GM21515 (cell line): ENCODE data around the gene HS6ST2.

ENCODE experiments used
- ATAC-seq: cut with Tn5 transposase; IDR thresholded peaks from one replicate; pipeline ENCODE4 v1.9.1; 2021; ENCODE audit not compliant: unreplicated experiment

HS6ST2 gene

DNA sequence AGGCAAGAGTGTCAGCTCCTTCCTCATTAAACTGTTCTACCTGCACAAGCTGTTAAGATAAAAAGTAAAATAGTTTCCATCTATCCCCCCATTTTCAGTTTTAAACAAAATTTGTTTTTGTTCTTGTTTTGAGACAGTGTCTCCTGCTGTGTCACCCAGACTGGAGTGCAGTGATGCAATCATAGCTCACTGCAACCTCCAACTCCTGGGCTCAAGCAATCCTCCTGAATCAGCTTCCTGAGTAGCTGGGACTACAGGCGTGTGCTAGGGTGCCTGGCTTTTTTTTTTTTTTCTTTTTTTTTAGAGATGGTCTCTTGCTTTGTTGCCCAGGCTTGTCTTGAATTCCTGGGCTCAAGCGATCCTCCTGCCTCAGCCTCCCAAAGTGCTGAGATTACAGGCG is 105.4 kb downstream of the HS6ST2 start:
- ATAC-seq, result no peak

DNA sequence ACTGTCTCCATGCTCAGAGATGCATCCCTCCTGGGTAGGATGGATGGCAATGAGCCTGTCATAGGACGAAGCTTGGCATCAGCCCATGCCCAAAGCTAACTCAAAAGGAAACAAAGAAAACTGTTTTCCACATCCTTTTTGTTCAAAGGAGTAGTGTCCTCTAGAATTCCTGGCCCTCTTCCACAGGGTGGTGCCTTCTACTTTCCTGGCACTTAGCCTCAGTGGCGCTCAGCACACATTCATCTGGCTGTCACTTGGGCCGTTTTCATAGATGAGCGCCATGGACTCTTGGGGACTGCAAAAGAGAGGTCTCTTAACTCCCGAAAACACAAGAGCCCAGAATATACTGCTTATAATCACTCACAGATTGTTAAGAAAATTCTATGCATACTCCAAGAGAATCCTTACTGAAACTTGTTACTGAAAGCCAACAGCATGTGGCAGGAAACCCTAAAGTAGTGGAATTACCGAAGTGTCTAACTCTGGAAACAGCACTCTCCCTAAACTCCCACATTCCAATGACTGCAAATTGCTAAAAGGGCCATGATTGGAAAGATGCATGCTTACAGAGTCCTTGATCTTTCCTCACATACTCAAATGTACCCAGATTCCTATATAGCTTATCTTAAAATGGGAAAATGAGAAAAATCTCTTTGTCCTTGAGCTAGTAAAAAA is 110.0 kb downstream of the HS6ST2 start:
- ATAC-seq, result no peak

DNA sequence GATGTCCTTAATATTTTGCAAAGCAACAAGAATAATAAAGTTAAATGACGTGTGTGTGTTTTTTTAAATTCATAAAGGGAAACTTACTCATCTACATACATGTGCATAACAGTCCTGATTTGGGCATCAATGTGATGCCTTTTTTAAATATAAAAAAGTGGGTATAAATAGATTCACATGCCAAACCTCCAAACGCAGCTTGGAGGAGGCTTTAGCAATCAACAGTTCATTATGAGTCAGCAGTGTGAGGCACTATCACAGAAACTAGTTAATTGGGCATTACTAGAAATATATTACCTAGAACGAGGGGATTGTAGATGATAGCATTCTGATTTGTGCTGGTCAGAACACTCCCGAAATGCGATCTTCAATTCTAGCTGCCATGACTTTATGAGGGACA is 115.1 kb downstream of the HS6ST2 start:
- ATAC-seq, result no peak

DNA sequence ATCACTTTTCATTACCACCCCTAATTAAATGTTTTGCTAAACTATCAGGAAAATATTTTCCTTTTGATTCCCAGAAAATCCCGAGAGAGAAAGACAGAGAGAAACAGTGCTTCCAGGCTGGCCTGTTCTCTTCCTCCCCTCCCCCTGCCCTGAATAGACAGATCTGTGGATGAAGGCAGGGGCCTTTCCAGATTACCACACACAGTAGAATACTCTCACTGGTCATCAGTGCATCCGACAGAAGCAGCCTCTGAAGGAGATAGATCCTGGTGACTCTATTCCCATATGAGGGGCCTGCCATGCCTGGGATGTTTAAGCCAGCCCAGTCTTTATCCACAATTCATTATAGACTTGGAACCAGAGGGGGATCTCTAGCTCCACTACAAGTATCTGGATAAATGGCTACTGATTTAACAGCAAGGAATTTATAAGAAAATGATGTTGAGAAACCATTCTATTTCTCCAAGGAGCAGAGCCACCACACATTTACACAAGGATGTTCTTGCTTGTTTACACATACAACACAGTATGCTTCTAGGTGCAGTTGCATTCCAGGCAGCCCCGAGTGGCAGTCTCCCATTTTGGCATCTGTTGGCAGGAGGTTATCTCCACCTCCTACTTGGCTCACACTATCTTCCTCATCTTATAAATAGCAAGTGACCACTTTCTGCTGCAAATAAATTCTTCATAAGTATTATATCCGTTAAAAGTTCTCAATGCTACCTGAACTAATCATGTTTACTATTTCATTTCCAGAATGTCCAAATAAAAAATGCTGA is 115.8 kb downstream of the HS6ST2 start:
- ATAC-seq, result no peak

DNA sequence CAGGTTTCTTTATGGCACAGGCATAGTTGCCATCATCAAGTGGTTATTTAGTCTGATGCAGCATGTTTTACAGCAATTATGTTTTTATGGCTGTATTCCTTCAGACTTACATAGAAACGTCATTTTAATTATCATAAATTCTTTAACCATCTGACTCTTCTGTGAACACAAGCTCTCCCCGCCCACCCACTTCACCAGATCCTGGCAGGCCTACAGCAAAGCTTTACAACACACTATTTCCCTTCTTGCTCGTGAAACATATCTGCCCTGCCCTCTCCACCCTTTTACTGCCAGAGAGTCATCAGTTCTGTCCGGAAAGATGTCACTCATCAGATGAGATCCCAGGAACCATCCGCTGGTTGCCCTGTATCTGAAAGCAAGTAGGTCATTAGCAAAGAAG is 120.5 kb downstream of the HS6ST2 start:
- no peak for ATAC-seq

DNA sequence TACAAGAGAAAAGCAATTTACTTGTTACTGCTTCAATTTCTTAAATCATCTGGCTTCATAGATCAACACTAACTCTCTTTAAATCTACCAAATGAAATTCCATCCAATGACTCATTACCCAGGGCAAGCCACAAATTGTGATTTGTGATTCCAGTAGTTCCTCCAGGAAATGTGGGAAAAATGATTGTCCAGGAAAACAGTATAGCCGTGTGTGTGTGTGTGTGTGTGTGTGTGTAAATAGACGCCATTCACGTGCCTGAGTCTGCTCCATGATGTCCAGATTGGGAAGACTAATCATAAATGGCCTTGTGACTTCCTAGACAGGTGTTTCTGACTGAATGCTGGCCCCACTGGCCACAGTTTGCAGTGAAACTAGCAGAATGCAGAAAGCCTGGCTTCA is 121.3 kb downstream of the HS6ST2 start:
- ATAC-seq, result no peak

DNA sequence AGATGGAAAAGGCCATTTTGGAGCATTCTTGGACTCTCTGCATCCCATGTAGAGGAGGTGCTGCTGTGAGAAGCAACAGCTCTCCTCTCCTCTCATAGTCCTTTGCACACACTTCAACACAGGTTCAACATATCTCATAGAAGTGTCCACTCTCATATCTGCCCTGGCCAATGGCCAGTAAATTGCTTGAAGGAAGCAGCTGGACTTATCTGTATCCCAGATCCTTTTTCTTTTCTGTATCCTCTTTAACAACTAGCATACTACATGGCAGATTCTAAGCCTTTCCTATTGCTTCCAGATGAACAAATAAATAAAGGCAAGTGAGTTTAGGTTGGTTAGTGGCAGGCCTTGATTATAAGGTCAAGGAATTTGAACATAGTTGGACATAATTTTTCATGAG is 122.0 kb downstream of the HS6ST2 start:
- ATAC-seq, result no peak

DNA sequence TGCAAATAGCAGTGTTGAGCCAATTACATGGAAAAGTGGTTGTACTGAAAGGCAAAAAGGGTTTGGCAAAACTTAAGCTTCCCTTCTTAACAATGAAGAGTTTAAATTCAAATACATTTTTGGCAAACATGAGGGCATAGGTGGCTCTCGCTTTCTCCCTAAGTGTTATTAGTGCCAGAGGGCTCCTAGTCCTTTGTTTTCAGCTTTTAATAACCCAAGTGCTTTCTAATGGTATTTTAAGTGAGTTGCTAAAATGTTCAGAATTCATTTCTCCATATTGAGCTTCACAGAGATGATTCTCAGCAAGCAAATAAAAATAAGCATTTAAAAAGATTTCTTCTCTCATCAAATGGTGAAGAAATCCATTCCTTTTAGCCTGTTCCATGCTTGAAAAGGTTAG is 123.7 kb downstream of the HS6ST2 start:
- ATAC-seq, result no peak

DNA sequence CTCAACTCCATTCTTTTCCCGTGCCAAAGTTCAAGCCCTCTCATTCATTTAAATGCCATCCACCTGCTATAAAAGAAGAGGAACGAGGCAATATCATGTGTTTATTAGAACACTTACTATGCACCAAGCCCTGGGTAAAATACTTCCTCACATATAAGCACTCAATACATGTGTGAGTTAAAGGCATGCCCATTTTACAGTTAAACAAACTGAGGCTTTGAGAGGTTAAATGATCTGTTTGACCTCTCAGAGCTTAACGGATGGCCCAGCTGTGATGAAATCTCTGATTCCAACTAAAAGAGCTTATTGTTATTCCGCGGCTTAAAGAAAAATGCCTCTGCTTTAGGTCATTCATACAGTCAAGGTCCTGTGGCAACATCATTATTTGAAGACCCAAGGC is 124.3 kb downstream of the HS6ST2 start:
- no peak for ATAC-seq

DNA sequence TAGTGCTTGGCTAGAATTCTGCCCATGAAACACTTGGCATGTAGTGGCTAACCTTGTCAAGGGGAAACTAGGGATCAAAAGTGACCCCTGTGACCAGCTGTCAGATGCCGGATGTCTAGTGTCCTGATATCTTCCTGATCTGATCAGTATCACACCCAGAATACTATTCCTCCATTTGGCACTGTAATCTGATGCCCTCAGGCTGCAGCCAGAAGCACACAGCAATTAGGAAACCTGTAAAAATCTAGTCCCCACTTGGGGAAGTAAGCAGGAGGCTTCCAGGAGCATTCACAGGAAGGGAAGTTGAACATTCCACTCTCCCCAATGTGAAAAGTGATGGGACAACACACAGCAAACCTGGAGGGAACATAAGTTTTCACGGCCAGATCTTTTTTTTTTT is 125.1 kb downstream of the HS6ST2 start:
- no peak for ATAC-seq

DNA sequence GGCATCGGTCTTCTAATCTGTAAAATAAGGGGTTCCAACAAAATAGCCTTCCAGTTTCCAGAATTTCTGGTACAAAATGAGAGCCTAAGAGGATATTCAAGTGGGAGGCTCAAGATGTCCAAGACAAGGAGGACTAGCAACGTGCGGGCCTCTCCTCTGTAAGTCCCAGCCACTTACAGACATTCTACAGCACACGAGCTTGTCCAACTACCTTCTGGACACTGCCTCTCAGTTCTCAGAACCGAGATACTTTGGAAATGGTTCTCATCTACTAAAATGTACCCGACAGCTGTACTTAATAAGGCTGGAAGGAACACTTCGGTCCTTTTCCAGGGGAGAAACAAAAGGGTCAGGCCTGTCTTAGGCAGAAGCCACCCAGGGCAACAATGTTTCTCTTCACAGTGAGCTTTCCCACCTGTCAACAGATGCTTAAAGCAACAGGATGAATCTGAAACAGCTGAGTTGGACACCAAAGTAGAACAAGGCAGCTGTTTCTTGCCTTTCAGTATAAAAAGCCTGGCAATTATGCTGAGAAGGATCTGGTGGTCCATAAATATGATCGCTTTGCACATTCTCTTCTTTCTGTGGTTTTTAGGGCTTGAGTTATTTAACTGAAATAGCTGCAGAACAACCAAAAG is 127.0 kb downstream of the HS6ST2 start:
- no peak for ATAC-seq

DNA sequence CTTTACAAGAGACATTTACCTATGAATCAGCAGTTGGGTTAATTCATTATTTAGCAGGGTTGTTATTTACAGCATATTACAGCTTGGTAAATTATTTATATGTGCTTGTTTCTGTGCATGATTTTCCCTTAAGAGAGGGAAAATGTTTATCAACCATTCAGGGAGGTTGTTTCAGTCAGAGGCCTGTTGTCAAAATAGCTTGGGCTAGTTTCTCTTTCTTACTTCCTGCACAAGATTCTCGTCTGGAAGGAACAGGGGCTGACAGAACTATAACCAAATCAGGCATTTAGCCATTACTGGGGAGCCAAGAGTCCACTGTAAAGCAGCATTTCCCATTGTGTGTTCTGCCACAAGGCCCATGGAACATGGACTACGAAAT is 135.8 kb downstream of the HS6ST2 start:
- no peak for ATAC-seq

DNA sequence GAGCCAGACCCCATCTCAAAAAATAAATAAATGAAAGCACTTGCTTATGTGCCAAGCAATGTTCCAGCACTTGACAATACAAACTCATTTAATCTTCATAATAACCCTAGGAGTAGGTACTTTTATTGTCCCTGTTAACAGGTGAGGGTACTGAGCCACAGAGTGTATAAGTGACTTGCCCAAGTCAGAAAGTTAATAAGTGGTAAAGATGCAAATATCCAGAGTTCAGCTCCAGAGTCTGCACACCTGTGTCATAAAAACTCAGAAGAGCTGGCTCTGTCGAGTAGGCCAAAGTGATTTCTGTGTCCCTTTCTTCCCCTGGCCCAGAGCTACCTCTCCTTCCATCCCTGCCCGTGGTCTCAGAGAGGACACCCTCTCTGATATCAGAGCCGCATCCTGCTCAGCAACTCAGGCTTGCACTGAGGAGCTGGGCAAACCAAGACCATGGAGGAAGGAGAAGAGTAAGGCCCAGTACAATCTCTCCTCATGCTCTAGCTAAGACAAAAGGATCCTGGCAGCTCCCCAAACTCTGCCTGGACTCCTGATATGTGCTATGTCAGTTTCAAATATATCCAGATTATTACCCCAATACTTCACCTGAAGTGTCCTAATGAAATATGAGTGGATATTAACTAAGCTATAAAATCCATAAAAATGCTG is 136.3 kb downstream of the HS6ST2 start:
- ATAC-seq, result no peak

DNA sequence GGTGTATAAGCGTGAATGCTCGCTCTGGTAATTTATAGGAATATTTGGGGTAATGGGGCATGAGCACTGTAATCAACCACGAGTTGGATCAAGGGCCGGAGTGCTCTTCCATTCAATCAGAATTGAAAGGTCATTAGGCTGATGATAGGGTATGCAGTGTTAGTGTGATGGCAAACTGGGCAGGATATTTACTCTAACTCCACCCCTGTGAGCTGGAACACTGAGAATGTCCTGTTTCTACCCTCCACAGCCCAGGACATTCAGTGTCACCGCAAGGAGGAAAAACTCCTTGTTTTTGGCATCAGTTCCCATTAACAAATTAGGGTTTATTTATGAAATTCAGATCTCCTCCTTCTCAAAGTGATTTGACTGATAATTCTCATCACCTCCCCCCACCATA is 137.8 kb downstream of the HS6ST2 start:
- ATAC-seq, result no peak

DNA sequence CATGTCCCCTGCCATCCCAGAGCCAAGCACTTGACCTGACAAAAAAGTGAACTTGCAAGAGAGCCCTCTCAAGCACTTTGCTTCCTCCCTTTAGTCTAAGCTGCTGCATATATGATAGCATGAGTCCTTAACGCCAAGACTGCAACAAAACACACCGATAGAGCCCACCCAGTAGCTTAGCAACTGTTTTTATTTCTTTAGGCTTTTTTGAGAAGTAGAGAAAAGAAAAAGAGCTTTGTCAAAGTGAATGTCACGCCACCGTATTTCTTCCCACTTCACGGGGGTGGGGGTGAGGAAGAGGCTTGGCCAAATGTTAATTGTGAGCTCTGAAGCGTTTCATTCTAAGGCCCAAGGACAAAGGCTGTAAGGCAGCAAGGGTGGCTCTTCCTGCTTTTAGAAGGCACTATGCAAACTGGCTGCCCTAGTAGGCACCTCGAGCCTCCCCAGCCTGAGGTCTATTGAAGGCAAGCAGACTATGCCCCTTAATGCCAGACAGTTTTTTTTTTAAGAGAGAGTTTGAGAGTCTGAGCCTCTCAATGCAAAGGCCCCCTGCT is 138.6 kb downstream of the HS6ST2 start:
- ATAC-seq, result no peak

DNA sequence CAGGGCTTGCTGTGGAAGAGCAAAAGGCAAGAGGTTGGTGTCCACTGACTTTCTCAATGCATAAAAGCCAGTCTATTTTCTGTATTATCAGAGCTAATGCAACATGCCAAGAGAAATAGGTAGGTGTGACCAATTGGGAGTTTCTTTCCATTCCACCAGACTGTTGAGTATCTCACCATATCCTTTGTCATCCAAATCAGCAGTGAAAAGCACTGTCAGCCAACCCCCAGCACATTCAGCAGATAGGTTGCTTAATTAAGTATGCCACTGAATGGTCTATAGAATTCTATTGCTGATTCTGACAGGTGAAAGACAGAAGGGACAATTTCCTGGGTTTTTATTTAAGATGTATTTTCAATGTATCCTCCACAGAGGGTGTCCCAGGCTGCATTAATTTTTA is 139.8 kb downstream of the HS6ST2 start:
- no peak for ATAC-seq

DNA sequence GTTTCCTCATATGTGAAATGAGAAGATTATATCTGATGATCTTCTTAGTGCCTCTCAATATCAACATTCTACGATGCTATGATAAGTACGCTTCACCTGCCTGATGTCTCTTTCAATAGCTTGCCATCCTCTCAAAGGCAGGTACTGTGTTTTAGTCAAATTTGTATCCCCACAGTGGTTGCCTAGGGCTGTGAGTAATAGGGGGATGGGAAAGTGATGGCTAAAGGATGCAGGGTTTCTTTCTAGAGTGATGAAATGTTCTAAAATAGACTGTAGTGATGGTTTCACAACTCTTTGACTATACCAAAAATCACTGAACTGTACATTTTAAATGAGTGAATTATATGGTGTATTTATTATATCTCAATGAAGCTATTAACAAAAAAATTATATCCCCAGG is 142.8 kb downstream of the HS6ST2 start:
- ATAC-seq, result no peak

DNA sequence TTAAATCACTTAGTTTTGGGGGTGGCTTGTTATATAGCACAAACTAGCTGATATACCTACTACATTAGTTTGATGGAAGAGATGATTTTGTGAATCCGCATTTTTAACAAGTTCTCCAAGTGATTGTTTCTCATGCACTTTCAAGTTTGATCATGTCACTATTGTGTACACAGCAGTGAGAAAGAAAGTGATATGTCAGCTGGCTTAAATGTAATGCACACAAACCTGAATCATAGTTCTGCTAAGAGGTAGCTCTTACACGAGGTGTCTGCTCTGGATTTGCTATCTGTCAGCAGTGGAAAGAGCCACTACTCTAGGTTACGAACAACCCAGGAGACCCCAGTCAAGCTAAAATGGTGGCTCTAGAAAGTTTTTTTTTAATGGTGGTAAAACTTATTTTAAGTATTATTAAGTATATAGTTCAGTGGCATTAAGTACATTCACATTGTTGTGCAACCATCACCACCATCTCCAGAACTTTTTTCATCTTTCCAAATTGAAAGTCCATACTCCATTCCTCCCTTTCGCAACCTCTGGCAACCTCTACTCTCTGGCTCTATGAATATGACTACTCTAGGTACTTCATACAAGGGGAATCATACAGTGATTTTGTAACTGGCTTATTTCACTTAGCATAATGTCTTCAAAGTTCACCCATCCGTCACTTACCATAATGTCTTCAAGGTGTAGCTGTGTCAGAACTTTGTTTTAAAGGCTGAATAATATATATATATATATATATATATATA is 147.3 kb downstream of the HS6ST2 start:
- ATAC-seq, result no peak

DNA sequence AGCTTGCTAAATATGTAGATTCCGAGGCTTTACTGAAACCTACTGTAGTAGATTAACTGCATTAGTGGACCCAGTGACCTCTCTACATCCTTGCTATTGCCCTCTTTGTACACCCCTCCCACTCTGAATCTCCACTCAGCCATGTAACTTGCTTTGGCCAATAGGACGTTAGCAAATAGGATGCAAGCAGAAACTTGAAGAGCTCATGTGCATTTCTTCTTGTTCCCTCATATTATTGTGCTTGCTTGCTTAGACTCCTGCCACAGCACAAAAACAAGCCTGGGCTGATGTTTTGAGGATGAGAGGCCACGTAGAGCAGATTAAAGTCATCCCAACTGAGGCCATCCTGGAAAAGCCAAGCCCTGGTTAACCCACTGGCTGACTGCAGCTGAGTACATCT is 147.9 kb downstream of the HS6ST2 start:
- ATAC-seq, result no peak

DNA sequence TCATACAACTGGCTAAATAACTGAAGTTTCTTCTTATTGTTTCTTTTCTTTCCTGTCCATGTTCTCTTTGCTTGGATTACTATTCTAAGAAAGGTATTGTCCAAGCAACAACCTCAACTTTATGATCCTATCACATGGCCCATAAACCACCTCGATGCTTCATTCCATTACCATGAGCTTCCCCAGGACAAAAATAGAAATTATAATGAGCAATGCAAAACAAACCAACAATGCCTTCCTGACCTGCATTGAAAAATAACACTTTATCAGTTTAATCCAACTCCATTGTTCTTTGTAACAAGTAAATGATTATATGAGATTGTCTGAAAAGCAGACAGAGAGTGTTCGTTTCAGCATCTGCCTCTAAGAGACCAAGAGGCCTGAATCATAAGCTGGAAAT is 148.8 kb downstream of the HS6ST2 start:
- ATAC-seq, result no peak
